HG03064 (cell line): ENCODE data around the gene SIGLEC8.
"Not testable (repeated sequence)": the region's sequence is repeated elsewhere in the genome, so short reads cannot be mapped to it uniquely, and the experiment has no call there.

Experiments
- ATAC-seq: cut with Tn5 transposase; IDR thresholded peaks from one replicate; pipeline ENCODE4 v1.9.1; 2021; ENCODE audit warnings: low read depth; ENCODE audit not compliant: unreplicated experiment

SIGLEC8 gene

GRCh38 chr19:51448011-51448410 is 10.2 kb downstream of the SIGLEC8 start:
- ATAC-seq = no peak

- ATAC-seq = not testable (repeated sequence)
Measured at GRCh38 chr19:51447510-51447909, 10.7 kb downstream of the SIGLEC8 start.

- peak; percentile 79 for ATAC-seq
Measured at GRCh38 chr19:51441410-51442390, 16.6 kb downstream of the SIGLEC8 start.

GRCh38 chr19:51440846-51441409 is 17.3 kb downstream of the SIGLEC8 start:
- ATAC-seq = no peak

- ATAC-seq = no peak
Measured at GRCh38 chr19:51440052-51440451, 18.2 kb downstream of the SIGLEC8 start.

- no peak for ATAC-seq
Measured at GRCh38 chr19:51439021-51439465, 19.2 kb downstream of the SIGLEC8 start.

GRCh38 chr19:51434456-51434855 is 23.8 kb downstream of the SIGLEC8 start:
- ATAC-seq = no peak

- ATAC-seq = no peak
Measured at GRCh38 chr19:51433043-51433442, 25.2 kb downstream of the SIGLEC8 start.

GRCh38 chr19:51431124-51431523 is 27.1 kb downstream of the SIGLEC8 start:
- no peak for ATAC-seq

GRCh38 chr19:51430221-51430620 is 28.0 kb downstream of the SIGLEC8 start:
- ATAC-seq = no peak

- no peak for ATAC-seq
Measured at GRCh38 chr19:51427201-51427600, 31.1 kb downstream of the SIGLEC8 start.

GRCh38 chr19:51422053-51422448 is 36.2 kb downstream of the SIGLEC8 start:
- ATAC-seq = no peak

- ATAC-seq = no peak
Measured at GRCh38 chr19:51421229-51422052, 36.8 kb downstream of the SIGLEC8 start.

GRCh38 chr19:51420511-51420910 is 37.7 kb downstream of the SIGLEC8 start:
- not testable (repeated sequence) for ATAC-seq

GRCh38 chr19:51418707-51419106 is 39.5 kb downstream of the SIGLEC8 start:
- no peak for ATAC-seq

GRCh38 chr19:51417810-51418157 is 40.5 kb downstream of the SIGLEC8 start:
- no peak for ATAC-seq

- ATAC-seq = no peak
Measured at GRCh38 chr19:51417107-51417809, 41.0 kb downstream of the SIGLEC8 start, which contains the start of gene SIGLEC10. Gene SIGLEC10 (minus strand): TSS chr19:51417642. CDS start chr19:51417581, 61 bp downstream.

GRCh38 chr19:51416422-51416821 is 41.8 kb downstream of the SIGLEC8 start:
- not testable (repeated sequence) for ATAC-seq

- no peak for ATAC-seq
Measured at GRCh38 chr19:51415187-51415586, 43.1 kb downstream of the SIGLEC8 start.
